Measurements from ENCODE around the gene PLEKHG4.

PLEKHG4 gene

GRCh38 chr16:67336648-67337047, 57.3 kb downstream of the PLEKHG4 start:
- no peak for DNase-seq (ENCODE audit: low read depth in 1 of 2, low spot score in 1 of 2)
- H3K27me3 ChIP-seq (ENCODE audit: insufficient read depth, poor library complexity, severe bottlenecking): no peaks in the 10 kb centered on the region
- TF ChIP-seq POLR2AphosphoS5 (IDR thresholded peaks at IDR 0.05; ENCODE audit: low read depth) (no peak), SPI1 (IDR thresholded peaks at IDR 0.05; ENCODE audit: borderline replicate concordance, low read depth) (no peak), GABPA (IDR thresholded peaks at IDR 0.05; ENCODE audit: low read depth) (no peak)
- TF ChIP-seq, protein P1, sequence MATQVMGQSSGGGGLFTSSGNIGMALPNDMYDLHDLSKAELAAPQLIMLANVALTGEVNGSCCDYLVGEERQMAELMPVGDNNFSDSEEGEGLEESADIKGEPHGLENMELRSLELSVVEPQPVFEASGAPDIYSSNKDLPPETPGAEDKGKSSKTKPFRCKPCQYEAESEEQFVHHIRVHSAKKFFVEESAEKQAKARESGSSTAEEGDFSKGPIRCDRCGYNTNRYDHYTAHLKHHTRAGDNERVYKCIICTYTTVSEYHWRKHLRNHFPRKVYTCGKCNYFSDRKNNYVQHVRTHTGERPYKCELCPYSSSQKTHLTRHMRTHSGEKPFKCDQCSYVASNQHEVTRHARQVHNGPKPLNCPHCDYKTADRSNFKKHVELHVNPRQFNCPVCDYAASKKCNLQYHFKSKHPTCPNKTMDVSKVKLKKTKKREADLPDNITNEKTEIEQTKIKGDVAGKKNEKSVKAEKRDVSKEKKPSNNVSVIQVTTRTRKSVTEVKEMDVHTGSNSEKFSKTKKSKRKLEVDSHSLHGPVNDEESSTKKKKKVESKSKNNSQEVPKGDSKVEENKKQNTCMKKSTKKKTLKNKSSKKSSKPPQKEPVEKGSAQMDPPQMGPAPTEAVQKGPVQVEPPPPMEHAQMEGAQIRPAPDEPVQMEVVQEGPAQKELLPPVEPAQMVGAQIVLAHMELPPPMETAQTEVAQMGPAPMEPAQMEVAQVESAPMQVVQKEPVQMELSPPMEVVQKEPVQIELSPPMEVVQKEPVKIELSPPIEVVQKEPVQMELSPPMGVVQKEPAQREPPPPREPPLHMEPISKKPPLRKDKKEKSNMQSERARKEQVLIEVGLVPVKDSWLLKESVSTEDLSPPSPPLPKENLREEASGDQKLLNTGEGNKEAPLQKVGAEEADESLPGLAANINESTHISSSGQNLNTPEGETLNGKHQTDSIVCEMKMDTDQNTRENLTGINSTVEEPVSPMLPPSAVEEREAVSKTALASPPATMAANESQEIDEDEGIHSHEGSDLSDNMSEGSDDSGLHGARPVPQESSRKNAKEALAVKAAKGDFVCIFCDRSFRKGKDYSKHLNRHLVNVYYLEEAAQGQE (IDR thresholded peaks at IDR 0.05; ENCODE audit: insufficient replicate concordance, low read depth): no peak
- TF ChIP-seq, protein P2, sequence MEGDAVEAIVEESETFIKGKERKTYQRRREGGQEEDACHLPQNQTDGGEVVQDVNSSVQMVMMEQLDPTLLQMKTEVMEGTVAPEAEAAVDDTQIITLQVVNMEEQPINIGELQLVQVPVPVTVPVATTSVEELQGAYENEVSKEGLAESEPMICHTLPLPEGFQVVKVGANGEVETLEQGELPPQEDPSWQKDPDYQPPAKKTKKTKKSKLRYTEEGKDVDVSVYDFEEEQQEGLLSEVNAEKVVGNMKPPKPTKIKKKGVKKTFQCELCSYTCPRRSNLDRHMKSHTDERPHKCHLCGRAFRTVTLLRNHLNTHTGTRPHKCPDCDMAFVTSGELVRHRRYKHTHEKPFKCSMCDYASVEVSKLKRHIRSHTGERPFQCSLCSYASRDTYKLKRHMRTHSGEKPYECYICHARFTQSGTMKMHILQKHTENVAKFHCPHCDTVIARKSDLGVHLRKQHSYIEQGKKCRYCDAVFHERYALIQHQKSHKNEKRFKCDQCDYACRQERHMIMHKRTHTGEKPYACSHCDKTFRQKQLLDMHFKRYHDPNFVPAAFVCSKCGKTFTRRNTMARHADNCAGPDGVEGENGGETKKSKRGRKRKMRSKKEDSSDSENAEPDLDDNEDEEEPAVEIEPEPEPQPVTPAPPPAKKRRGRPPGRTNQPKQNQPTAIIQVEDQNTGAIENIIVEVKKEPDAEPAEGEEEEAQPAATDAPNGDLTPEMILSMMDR (IDR thresholded peaks at IDR 0.05; ENCODE audit: insufficient read depth, low read length): no peak
- H3K27ac ChIP-seq (replicated peaks): no peak overlapping the region
- H3K4me3 ChIP-seq (replicated peaks; ENCODE audit: insufficient read depth, low read length): no peak overlapping the region
